ENCODE measurements around the gene ENKD1.

- no peak for TF ChIP-seq CTCF (IDR thresholded peaks at IDR 0.05 in 2 of 3, conservative IDR thresholded peaks at IDR 0.05 in 1 of 3; ENCODE audit: control insufficient read depth in 2 of 3, extremely low read depth in 1 of 3, insufficient read depth in 1 of 3, low read depth in 3 of 3, low read length in 3 of 3)
- no peak for TF ChIP-seq RCOR1 (conservative IDR thresholded peaks at IDR 0.05; ENCODE audit: low read depth, low read length)
- TF ChIP-seq FOXK2 (IDR thresholded peaks at IDR 0.05): no peak
- TF ChIP-seq ELK1 (IDR thresholded peaks at IDR 0.05; ENCODE audit: low read depth, low read length): no peak
- no peak for TF ChIP-seq EGR1 (IDR thresholded peaks at IDR 0.05; ENCODE audit: borderline replicate concordance in 1 of 2, low read depth in 2 of 2, low read length in 2 of 2)
- no peak for TF ChIP-seq SUPT20H (IDR thresholded peaks at IDR 0.05; ENCODE audit: borderline replicate concordance, control insufficient read depth, low read depth, low read length)
- no peak for TF ChIP-seq NR2C1 (IDR thresholded peaks at IDR 0.05)
- no peak for TF ChIP-seq POLR2A (IDR thresholded peaks at IDR 0.05; ENCODE audit: low read depth, low read length)
Measured at GRCh38 chr16:67676516-67676915, 10.0 kb upstream of the ENKD1 start.

Data from GM12878 (cell line).